Activated T-helper 9 cell treated with anti-CD3 and anti-CD28 coated beads, Interleukin-2, amount 50 U/mL, for 16 hours (primary cell): Measurements from ENCODE around the gene IGSF23.

Experiments
- DNase-seq: peaks from one replicate; pipeline ENCODE4 v3.0.0-alpha.2; 2020; ENCODE audit warnings: low read depth

IGSF23 gene, protein sequence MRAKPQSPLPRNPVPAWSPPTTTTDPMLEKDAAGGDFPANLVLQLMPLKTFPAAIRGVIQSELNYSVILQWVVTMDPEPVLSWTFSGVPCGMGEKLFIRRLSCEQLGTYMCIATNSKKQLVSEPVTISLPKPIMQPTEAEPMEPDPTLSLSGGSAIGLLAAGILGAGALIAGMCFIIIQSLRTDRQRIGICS

DNA sequence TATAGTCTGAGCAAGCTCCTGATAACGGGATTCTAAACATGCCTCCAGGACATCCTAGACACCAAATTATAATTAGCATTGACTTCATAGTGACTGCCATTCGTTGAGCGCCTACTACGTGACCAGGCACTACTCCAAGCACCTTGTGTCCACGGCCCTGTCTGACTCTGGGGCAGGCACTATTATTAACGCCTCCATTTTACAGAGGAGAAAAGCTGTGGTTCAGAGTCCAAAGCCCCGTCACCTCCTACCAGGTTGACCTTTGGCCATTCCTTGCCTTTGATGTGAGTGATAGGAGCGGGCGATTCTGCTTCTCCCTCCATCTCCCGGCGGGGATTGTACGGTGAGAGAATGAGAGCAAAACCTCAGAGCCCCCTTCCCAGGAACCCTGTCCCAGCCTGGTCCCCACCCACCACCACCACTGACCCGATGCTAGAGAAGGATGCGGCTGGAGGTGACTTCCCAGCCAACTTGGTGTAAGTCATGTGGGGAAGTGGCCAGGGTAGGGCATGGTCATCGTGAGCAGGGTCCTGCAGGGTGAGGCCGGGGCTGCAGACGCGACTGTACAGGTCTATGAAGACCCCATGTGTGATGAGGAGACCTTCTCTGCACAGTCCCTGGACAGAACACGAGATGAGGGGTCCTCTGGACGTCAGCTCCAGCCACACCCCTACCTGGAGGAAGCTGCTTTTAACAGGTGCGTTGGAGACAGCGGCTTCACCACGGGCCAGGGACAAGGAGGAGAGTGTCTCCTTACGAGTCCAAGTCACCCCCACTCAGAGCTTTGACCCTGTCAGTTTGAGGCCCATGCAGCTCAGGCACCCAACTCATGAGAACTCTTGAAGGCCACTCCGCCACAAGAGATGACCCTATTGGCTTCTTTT, at the start of gene IGSF23:
Gene IGSF23, plus strand, starts transcription at position 269 of the 884 bp plus-strand sequence. Its CDS starts 83 bp downstream, at position 352.
- DNase-seq: no peak

DNA sequence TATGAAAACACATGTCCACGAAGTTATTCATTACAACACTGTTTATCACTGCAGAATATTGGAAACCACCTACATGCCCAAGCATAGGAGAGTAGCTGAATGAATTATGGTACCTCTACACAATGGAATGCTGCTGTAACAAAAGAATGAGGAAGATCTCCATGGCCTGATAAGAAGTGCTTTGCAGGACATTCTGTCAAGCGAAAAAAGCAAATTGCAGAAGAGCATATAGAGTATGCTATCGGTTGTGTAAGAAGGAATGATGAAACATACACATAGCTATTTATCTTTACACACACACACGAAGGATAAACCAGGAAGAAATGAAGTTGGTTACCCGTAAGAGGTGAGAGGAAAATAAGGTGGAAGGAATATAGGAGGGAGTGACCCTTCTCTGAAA, 46.4 kb upstream of the IGSF23 start:
- no peak for DNase-seq

DNA sequence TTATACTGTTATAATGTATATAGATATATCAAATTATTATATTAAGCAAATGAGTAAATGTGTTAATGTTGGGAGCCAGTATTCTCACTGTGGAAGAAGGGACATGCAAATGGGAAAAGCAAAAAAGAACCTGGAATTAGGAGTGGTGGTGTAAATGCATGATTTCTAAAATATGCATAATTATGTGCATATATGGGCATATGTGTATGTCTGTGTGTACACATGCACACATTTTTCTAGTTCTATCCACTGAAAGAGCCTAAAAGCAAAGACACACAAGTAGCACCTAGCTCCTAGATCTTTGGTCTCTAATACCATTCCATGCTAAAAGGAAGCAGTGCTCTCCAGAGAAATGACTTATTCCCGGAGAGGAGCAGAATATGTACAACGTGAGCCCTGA, 45.6 kb upstream of the IGSF23 start:
- no peak for DNase-seq

DNA sequence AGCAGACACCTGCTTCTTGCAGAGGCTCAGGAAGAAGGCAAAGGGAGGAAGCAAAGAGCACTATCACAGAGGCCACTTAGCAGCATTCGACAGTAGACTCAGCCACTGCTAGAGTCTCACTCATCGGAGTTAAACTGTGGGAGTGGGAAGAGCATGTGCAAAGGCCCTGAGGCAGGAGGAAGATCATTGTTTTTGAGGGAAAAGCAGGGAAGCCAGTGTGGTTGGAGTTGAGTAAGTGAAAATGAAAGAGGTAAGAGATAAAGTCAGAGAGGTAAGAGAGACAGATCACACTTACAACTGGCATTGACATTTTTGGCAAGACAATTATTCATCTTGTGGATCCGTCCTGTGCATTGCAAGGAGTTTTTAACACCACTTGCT, 42.8 kb upstream of the IGSF23 start:
- no peak for DNase-seq

DNA sequence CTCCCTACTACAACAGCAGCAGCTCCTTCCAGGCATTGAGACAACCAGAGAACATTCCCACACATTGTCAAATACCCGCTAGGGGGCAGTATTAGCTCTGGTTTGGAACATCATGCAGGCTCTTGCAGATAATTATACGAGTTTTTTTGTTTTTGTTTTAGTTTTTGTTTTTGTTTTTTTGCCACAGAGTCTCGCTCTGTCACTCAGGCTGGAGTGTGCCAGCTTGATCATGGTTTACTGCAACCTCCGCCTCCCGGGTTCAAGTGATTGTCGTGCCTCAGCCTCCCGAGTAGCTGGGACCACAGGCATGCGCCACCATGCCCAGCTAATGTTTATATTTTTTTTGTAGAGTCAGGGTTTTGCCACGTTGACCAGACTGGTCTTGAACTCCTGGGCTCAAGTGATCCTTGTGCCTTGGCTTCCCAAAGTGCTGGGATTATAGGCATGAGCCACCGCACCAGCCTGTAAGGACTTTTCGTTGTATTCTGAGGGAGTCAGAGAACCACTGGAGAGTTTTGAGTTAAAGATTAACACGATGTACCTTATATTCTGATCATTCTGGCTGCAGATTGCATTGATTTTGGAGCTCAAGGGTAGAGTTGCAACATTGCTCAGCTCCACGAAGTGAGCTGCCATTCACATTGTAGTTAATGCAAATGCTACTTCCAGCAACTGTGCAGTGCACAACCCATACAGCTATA, 42.2 kb upstream of the IGSF23 start:
- no peak for DNase-seq

DNA sequence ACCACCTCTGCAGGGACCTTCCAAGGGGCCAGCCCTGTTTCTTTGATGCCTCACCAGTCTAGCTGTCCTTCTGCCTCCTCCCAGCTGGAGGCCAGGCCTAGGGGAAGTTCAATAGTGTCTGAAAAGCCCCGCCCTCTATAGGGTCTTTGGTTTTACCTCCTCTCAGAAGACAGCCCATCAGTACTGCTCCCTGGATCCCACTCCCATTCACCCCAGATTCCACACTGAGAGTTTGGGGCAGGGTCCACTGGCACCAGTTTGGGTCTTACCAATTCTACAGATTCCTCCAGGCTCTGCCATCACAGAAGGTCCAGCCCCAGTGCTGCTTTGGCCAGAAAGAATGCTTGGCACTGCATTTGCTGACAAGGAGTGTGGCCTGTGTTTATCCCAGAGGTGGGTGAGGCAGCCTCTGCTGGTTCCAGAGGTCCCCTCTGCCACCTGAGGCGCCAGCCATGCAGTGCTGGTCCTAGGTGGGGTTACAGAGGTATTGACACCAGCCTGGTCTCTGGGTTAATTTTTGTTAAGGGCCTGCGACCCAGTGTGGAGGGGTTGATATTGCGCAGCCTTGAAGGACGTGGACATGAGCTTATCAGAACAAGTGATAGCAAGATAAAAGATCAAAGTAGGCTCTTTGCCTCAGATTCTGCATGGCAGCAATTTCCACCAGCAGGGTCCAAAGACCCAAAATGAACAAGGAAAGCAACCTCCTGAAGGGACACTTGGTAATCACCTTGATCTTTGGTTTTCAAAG, 41.4 kb upstream of the IGSF23 start:
- DNase-seq: no peak

DNA sequence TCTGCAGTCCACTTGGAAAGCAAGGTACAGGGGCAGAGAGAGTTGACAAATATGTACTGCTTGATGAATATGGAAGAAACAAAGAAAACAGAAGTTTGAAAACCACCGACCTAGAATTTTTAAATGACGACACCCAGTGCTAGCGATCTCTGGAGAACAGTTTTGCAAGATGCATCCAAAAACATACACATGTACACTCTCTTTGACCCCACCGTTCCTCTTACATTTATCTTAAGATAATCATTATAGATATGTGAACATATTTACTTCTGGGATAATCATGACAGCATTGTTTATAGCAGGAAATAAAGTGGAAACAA, 40.8 kb upstream of the IGSF23 start:
- DNase-seq: no peak

DNA sequence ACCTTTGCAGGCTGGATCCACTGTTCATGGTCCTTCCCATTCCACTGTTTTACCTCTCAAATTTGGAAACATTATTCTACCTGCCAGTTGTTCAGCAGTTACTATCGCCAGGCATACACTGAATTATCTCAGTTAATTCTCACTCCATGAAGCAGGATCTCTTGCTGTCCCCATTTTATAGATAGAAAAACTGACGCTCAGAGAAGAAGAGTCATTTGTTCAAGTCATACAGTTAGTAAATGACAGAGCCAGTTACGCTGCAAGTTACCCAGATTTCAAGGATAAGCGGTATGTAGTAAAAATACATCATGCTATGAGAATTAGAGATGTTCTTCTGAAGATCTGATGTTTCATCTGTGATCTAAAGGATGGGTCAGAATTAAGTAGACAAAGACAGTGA, 40.2 kb upstream of the IGSF23 start:
- DNase-seq: no peak

DNA sequence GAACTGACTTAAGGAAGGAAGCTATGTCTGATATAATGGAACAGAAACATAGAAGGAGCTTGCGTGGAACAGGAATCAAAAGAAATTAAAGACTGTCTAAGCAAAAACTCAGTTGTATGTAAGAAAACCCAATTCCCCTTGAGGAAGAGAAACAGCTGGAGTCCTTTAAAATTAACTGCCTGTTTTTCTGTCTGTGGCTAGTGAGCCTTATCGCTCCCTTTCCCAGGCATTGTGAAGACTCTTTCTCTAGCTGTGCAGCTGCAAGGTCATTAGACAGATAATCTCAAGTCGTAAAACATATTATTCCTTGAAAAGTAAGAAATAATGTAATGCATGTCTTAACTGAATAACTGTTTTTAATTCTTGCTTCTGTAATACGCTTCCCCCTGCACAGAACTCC, 39.7 kb upstream of the IGSF23 start:
- no peak for DNase-seq

DNA sequence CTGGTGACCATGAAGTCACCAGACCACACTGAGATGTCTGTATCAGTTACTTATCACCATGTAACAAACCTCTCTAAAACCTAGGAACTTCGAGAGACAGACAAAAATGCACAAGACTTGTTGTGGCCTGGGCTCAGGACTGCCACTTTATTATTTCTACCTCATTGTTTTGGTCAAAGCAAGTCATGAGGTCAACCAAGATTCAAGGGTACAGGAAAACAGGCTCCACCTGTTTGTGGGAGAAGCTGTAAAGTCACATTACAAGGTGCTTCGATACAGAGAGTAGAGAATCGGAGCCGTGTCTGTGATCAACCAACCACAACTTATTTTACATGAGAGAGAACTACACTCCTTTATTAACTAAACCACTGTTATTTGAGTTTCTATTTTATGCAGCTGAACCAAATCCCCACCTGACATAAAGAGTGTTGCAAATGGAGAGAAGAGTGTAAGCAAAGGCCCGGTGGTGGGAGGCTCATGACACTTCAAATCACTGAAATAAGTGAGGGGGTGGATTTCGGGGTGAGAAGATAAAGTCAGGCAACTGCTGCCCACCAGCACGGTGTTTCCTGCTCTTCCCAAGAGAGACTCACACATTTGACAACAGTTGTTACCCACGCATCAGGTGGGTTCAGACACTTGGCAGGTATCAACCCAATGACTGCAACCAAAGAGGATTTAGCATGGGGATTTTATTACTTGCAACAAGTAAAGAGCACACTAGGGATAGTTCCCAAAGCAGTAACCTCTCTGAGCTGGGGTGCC, 39.0 kb upstream of the IGSF23 start:
- no peak for DNase-seq

DNA sequence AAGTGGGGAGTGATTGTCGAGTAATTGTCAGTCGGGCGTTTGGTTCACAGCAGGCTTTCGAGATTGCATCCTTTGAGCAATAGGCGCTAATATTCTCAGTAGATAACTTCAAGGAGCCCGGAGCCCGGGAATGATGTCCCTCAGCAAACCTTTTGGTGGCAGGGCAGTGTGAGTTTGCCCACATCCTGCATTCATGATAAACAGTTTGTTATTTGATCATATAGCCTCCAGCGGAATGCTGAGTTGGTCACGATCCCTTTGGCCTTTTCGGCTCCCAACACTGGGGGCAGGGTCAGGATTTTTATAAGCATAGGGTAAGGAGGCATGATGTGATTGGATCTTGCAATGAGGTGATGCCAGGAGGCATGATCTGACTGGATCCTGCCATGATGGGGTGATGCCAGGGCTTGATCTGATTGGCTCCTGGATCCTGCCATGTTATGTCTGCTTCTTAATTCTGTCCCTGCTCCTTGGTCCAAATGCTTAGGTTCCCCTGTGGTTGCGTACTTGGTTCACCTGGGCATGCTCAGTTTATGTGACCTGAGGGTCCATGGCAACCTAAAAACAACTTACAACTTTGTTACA, 38.2 kb upstream of the IGSF23 start:
- no peak for DNase-seq

DNA sequence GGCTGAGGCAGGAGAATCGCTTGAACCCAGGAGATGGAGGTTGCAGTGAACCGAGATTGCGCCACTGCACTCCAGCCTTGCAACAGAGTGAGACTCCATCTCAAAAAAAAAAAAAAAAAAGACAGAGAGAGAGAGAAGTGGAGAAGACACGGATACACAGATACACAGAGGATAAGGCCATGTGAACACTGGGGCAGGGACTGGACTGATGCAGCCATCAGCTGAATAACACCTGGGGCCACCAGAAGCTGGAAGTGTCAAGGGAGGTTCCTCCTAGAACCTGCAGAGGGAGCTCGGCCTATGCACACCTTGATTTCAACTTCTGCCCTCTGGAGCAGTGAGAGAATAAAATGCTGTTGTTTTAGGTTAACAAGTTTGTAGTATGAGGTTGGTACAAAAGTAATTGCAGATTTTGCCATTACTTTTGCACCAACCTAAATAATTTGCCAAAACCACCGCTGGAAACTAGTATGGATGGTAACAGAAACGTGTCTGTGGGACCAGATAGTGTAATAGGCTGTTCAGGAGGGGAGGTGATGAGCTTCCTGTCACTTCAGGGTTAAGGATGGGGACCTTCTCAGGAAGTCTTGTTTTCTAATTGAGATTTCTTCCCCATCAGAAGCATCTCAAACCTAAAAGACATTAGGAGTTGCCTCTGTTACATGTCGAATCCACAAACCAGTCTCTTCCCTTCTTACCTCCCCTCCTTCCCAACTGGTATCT, 36.4 kb upstream of the IGSF23 start:
- no peak for DNase-seq

DNA sequence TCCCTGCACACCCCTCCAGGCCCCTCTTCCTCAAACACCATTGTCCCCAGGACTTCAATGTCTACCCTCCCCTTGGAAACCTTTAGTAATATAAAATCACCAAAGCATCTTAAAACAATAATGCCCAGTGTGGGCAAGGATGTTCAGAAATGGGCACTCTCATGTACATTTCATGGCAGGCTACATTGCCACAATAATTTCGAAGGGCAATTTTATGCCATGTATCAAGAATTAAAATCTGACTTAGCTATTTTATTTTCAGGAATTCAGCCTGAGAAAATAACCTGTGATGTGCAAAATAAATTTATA, 35.8 kb upstream of the IGSF23 start:
- no peak for DNase-seq

DNA sequence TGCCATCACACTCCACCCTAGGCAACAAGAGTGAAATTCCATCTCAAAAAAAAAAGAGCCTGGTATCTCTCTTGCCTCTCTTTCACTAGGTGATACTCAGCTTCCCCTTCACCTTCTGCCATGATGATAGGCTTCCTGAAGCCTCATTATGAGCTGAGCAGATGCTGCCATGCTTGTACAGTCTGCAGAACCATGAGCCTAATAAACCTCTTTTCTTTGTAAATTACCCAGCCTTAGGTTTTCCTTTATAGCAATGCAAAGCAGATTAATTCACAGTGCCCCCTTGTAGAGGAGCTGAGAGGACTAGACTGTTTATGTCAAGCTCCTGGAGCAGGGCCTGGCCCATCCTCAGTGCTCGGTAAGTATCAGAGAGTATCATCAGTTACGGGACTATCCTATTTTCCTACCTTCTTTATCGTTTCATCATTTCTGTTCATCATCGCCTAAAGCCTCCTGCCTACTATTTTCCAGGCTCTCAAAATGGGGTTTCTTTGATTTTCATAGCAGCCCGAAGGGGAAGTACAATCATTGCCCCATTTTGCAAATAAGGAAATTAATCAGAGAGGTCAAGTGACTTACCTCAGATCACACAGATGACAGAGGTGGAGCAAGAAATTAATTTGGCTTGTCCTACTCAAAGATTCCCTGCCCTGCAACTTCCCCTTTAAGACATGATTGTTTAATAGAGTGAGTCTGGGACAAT, 33.5 kb upstream of the IGSF23 start:
- DNase-seq: no peak

DNA sequence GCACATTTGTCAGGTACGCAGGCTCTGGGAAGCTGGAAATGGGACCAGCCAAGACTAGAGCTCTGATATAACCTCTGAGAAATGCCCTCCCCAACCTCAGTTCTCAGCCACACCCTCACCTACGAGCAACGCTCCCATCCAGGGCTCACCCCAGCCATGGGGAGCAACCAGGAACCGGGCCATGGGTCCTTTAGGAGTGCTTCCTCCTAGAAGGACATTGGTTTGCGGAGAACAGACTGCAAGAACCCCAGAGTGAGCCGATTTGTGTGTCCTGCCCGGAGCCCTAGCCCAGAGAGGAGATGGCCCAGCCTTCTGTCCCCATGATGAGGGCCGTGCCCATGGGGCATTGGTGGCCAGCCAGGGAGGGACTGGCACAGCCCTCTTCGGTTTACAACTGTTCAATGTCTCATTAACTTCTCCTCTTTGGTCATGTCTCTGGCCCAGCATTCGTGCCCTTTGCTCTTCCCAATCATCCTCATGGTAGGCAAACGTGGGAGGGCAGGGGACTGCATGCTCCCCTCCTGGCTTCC, 32.9 kb upstream of the IGSF23 start:
- DNase-seq: no peak

DNA sequence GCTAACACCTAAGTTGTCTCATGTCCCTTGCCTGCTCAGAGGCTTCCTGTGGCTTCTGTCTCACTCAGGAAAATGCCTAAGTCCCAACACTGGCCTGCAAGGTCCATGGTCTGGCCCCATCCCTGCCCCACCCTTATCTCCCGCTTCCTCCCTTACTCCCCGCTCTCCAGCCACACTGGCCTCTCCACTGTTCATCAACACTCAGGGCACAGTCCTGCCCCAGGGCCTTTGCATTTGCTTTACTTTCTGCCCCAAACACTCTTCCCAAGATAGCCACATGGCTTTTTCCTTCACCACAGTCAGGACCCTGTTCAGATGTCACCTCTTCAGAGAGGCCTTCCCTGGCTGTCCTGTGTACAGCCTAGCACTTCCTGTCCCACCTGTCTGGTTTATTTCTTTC, 32.1 kb upstream of the IGSF23 start:
- DNase-seq: no peak

DNA sequence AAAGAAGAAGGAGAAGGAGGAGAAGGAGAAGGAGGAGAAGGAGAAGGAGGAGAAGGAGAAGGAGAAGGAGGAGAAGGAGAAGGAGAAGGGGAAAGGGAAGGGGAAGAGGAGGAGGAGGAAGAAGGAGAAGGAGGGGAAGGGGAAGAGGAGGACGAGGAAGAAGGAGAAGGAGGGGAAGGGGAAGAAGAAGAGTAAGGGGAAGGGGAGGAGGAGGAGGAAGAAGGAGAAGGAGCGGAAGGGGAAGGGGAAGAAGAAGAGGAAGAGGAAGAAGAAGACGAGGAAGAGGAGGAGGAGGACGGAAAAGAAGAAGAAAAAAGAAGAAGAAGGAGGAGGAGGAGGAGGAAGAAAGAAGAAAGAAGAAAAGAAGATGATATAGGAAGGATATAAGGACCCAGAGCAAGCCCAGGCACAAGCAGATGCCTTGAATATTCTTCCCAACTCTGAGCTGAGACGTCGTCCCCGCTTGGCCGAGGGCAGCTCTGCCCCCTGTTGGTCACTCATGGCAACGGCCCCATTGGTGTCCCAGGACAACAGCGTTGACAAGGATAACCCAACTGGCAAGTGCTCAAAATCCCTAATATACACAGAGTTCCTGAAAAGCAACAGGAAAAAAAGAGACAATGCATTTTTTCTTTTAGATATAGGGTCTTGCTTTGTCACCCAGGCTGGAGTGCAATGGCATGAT, 30.6 kb upstream of the IGSF23 start:
- no peak for DNase-seq

DNA sequence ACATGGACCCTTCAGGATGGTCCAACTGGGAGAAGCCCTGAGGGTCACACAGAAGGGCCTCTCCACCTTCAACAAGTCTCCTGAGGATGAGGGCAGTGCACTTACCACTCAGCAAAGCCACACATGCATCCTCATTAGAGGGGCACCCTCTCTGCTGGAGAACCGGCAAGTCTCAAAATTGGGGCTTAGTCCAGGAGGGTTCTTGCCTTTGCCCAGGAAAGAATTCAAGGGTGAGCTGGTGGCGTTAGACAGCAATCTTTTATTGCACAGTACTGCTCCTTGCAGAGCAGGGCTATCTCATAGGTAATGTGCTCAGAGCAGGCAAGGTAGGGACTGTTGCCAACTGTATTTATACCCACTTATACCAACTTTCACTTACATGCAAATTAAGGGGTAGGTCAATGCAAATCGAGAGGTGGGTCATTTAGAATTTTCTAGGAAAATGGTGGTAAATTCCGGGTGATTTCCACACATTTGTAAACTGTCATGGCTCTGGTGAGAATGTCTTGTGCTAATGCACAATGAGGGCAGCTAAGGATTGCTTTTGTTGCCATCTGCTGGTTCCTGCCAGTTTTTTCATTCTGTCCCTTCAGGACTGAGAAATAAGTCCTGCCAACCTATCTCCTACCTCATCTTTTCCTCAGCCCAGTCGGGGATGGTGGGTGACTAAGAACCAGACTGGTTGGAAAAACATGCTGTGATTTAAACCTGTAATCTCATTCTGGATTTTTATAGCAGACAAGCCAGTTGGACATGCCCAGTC, 27.8 kb upstream of the IGSF23 start:
- no peak for DNase-seq
